GM18870 (cell line): ENCODE results near the gene LSM14A.
"Not testable (repeated sequence)": the region's sequence is repeated elsewhere in the genome, so short reads cannot be mapped to it uniquely, and the experiment has no call there.

Experiments used
- ATAC-seq: cut with Tn5 transposase; IDR thresholded peaks from one replicate; pipeline ENCODE4 v1.9.1; 2021; ENCODE audit warnings: moderate library complexity; ENCODE audit not compliant: unreplicated experiment

The LSM14A gene

GRCh38 chr19:34171877-34172660, at the start of gene LSM14A:
Gene LSM14A, plus strand, starts transcription at chr19:34172504. Its CDS starts 139 bp downstream, at chr19:34172643.
- ATAC-seq: peak; percentile 53

GRCh38 chr19:34124828-34125227, 47.5 kb upstream of the LSM14A start:
- no peak for ATAC-seq

- no peak for ATAC-seq
Observed at GRCh38 chr19:34126966-34127365, 45.3 kb upstream of the LSM14A start.

GRCh38 chr19:34127684-34128189, 44.6 kb upstream of the LSM14A start:
- no peak for ATAC-seq

- no peak for ATAC-seq
Observed at GRCh38 chr19:34128558-34129250, 43.6 kb upstream of the LSM14A start.

GRCh38 chr19:34131100-34131499, 41.2 kb upstream of the LSM14A start:
- no peak for ATAC-seq

GRCh38 chr19:34132145-34132544, 40.2 kb upstream of the LSM14A start:
- not testable (repeated sequence) for ATAC-seq

GRCh38 chr19:34132706-34133105, 39.6 kb upstream of the LSM14A start:
- ATAC-seq: not testable (repeated sequence)

- peak; percentile 75 for ATAC-seq
Observed at GRCh38 chr19:34134190-34135053, 37.9 kb upstream of the LSM14A start.

GRCh38 chr19:34135054-34135800, 37.1 kb upstream of the LSM14A start:
- no peak for ATAC-seq

- ATAC-seq: no peak
Observed at GRCh38 chr19:34135821-34136611, 36.3 kb upstream of the LSM14A start.

- no peak for ATAC-seq
Observed at GRCh38 chr19:34141025-34141424, 31.3 kb upstream of the LSM14A start.

GRCh38 chr19:34142440-34142839, 29.9 kb upstream of the LSM14A start:
- ATAC-seq: no peak

- no peak for ATAC-seq
Observed at GRCh38 chr19:34145741-34146202, 26.5 kb upstream of the LSM14A start.

GRCh38 chr19:34148658-34149185, 23.6 kb upstream of the LSM14A start:
- ATAC-seq: no peak

GRCh38 chr19:34149873-34150272, 22.4 kb upstream of the LSM14A start:
- ATAC-seq: no peak

GRCh38 chr19:34150558-34150957, 21.7 kb upstream of the LSM14A start:
- ATAC-seq: no peak

GRCh38 chr19:34151439-34151838, 20.9 kb upstream of the LSM14A start:
- ATAC-seq: no peak

- ATAC-seq: no peak
Observed at GRCh38 chr19:34154401-34154800, 17.9 kb upstream of the LSM14A start.
